Pancreas (tissue), 10 donors: ENCODE measurements around the gene TTC31. TPM values are rescaled to one million over a fixed set of nuclear protein-coding genes. Genes with fewer than 3 reads are reported as not detected.

Experiments
- ATAC-seq, 4 donors: fragments of 200-7000 bp; cut with Tn5 transposase; one replicate each; pipeline versions ENCODE4 v1.8.0 to v1.9.1; 2020; ENCODE audit warnings: mild to moderate bottlenecking in 4 of 4, moderate library complexity in 4 of 4
- DNase-seq, 6 donors: peaks; one replicate each; pipeline ENCODE4 v3.0.0-alpha.2; 2020
- FAIRE-seq: peaks from 2 replicates; lab custom pipeline; 2012; peaks lifted over from hg19 to GRCh38; lab: Jason Lieb, UNC
- H3K27ac ChIP-seq, 4 donors: fragments of 200-600 bp; sonication (generic); 1 replicate in 3 of 4; 2 replicates in 1 of 4; pipeline versions ENCODE4 v1.5.0 to v1.8.0; 2020
- H3K27me3 ChIP-seq, 4 donors: fragments of 200-600 bp; one replicate each; pipeline ENCODE4 v1.8.0; 2021
- H3K36me3 ChIP-seq, 3 donors: fragments of 200-600 bp; sonication (generic) in 1 of 3; one replicate each; pipeline versions ENCODE4 v1.5.0 to v1.8.0; 2020 to 2021
- H3K4me1 ChIP-seq, 3 donors: fragments of 200-600 bp; one replicate each; pipeline ENCODE4 v1.8.0; 2021
- H3K4me3 ChIP-seq, 4 donors: fragments of 200-600 bp; sonication (generic) in 2 of 4; one replicate each; pipeline versions ENCODE4 v1.5.0 to v1.8.0; 2020 to 2021
- H3K9me3 ChIP-seq, 4 donors: fragments of 200-600 bp; one replicate each; pipeline ENCODE4 v1.8.0; 2021
- CTCF ChIP-seq, 4 donors: fragments of 200-600 bp; sonication (generic) in 3 of 4; IDR thresholded peaks; one replicate each; pipeline versions ENCODE4 v1.5.0 to v1.8.0; 2021; ENCODE audit warnings: antibody characterized with exemption in 4 of 4
- WGBS, 2 donors: extraction: QIAGEN DNeasy Blood & Tissue Kit; methylation state at CpG; one replicate each; pipeline ENCODE4 v1.1.7; 2013; 5-methylcytosine and 5-hydroxymethylcytosine counted together
- intact Hi-C, 3 donors: fragments of 100-400 bp; cut with DNase I; formaldehyde crosslinking; loops; one replicate each; pipeline versions ENCODE4 v1.11.1 to v1.14.2; 2022
- polyA plus RNA-seq, 2 donors: library from polyadenylated mRNA; stranded (reverse); fragments of 200-250 nt; gene quantifications; one replicate each; pipeline ENCODE4 v1.2.3, GENCODE V29; 2013
- total RNA-seq, 6 donors: library from RNA; stranded (reverse); fragmentation: NEBNext Ultra II Directional in 4 of 6; extraction: Animal tissue kit (Norgen Biotek cat#: 25700) in 4 of 6; gene quantifications; one replicate each; pipeline versions ENCODE4 v1.2.1 to v1.2.4, GENCODE V29; 2021 to 2023
- donor health status: healthy with polysubstance abuse.
- donor health status: DM: no; HTN: no; CAD: no; lungs with moderate emphysema.
- donor health status: DM: no; HTN: no; CAD: no.
- donor health status: control.
- donor health status: control.
- donor health status: Bipolar disorder and iron deficiency.
- donor health status: DM: yes; HTN: yes; CAD: no.
- donor health status: DM: no; HTN: no; CAD: no.
- donor health status: DM: no; HTN: no; CAD: no.
- donor health status: DM: yes; HTN: yes; CAD: no.

TTC31 gene
- total and polyA plus RNA-seq, 8 donors = 10.1 to 21.2 (median 12.1) TPM

GRCh38 chr2:74495440-74495839, 12.6 kb downstream of the TTC31 start:
- Histone ChIP-seq H3K4me3 (no peak overlapping the region), H3K27ac (no peak overlapping the region), H3K9me3 (no peaks in the 10 kb centered on the region), H3K27me3 (peaks cover 0 to 6% (median 0%) of the 10 kb centered on the region in 4 donors), H3K36me3 (peaks cover 0 to 22% (median 14%) of the 10 kb centered on the region in 3 donors), H3K4me1 (peaks cover 0 to 8% (median 6%) of the 10 kb centered on the region in 3 donors)
- no peak for TF ChIP-seq CTCF (IDR thresholded peaks at IDR 0.05)
- intact Hi-C loops = no loop called here
- WGBS, 2 donors = 74 to 78% methylated on average over 1 of the region's 1 CpG
- ATAC-seq (no peak), DNase-seq (no peak), FAIRE-seq (no peak)

GRCh38 chr2:74496997-74497776, 14.3 kb downstream of the TTC31 start:
- Histone ChIP-seq H3K9me3 (no peaks in the 10 kb centered on the region), H3K27me3 (peaks cover 0 to 6% (median 0%) of the 10 kb centered on the region in 4 donors), H3K36me3 (peaks cover 0 to 4% (median 0%) of the 10 kb centered on the region in 3 donors), H3K4me1 (peaks cover 0 to 8% (median 6%) of the 10 kb centered on the region in 3 donors), H3K4me3 (peak overlapping the region in 1 of 4 donors; percentile 41), H3K27ac (no peak overlapping the region)
- intact Hi-C loops = no loop called here
- ATAC-seq (no peak), FAIRE-seq (no peak), DNase-seq (peak in 1 of 6 donors; percentile 33)
- WGBS, 2 donors = 67 to 70% methylated on average over 19 of the region's 19 CpGs
- TF ChIP-seq CTCF (IDR thresholded peaks at IDR 0.05) = no peak

- no peak for FAIRE-seq
- no peak overlapping the region for H3K27ac ChIP-seq
- 6% methylated on average over 54 to 61 of the region's 61 CpGs for WGBS, 2 donors
These were observed 15.1 kb downstream of the TTC31 start for GRCh38 chr2:74497777-74498499.

GRCh38 chr2:74498500-74499266, 15.8 kb downstream of the TTC31 start:
- DNase-seq = no peak
- ATAC-seq = peak in 2 of 4 donors; percentile 2 to 4
- no peaks in the 10 kb centered on the region for H3K9me3 ChIP-seq
- FAIRE-seq = no peak
- peak overlapping the region in 3 of 4 donors; percentile 7 to 41 (median 23) for H3K4me3 ChIP-seq
- no peak overlapping the region for H3K27ac ChIP-seq
- 6 to 7% methylated on average over 41 of the region's 41 CpGs for WGBS, 2 donors
- intact Hi-C loops = no loop called here
- no peak for TF ChIP-seq CTCF (IDR thresholded peaks at IDR 0.05)
- H3K4me1 ChIP-seq = peaks cover 0 to 12% (median 6%) of the 10 kb centered on the region in 3 donors
- H3K27me3 ChIP-seq = peaks cover 0 to 6% (median 0%) of the 10 kb centered on the region in 4 donors
- H3K36me3 ChIP-seq = no peaks in the 10 kb centered on the region

More at GRCh38 chr2:74497777-74498499, 15.1 kb downstream of the TTC31 start:
- no peaks in the 10 kb centered on the region for H3K9me3 ChIP-seq
- no peaks in the 10 kb centered on the region for H3K36me3 ChIP-seq
- peaks cover 0 to 6% (median 0%) of the 10 kb centered on the region in 4 donors for H3K27me3 ChIP-seq
- ATAC-seq (peak; percentile 26 to 65 (median 46)), DNase-seq (peak in 3 of 6 donors; percentile 42 to 81 (median 71))
- intact Hi-C loops = no loop called here
- no peak for TF ChIP-seq CTCF (IDR thresholded peaks at IDR 0.05)
- peaks cover 0 to 8% (median 6%) of the 10 kb centered on the region in 3 donors for H3K4me1 ChIP-seq
- H3K4me3 ChIP-seq = peak overlapping the region; percentile 7 to 41 (median 20)
